ENCODE results near the gene NTN5.

Gene NTN5

DNA sequence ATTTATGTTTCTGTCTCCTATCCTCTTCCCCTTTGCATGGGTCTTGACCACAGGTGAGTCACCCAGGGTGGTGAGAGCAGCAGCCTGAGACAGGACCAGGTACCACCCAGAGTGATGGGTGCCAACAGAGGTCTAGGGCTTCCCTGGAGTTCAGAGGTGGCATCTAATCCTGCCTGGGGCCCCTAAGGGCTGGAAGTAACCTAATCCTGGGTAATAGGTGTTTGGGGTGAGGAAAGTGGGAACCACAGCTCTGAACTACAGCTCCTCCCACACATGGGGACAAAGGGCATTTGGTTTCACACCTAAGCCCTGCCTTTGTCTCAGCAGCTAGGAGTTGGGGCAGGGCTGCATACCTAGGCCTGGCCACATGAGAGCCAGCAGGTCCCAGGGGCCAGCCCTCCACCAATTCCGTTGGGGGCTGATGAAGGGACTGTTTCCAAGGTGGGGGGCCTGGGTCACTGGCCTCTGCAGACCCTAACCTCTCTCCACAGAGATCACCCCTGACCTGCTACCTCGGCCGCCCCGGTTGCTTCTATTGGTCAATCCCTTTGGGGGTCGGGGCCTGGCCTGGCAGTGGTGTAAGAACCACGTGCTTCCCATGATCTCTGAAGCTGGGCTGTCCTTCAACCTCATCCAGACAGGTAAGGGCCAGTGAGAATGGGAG lies 45.5 kb downstream of the NTN5 start:
- H3K4me3 ChIP-seq (ENCODE audit: low read length) = no peak overlapping the region
- 85% methylated on average over 6 of the region's 6 CpGs for whole genome bisulfite sequencing
- H3K36me3 ChIP-seq (ENCODE audit: insufficient read depth, low read length) = 0 out of 2 replicates have a peak, but pooled peaks cover 3% of the 10 kb centered on the region
- H3K27me3 ChIP-seq (ENCODE audit: insufficient read depth, low read length) = no peaks in the 10 kb centered on the region
- peaks cover 13% of the 10 kb centered on the region for H3K4me1 ChIP-seq (ENCODE audit: insufficient read depth, low read length)
- no peak overlapping the region for H3K9ac ChIP-seq (ENCODE audit: low read depth, low read length)
- H3K27ac ChIP-seq (ENCODE audit: low read depth, low read length) = peak overlapping the region; percentile 25; the same call in 1 of the 2 replicates
- no peaks in the 10 kb centered on the region for H3K9me3 ChIP-seq (ENCODE audit: insufficient read depth, low read depth, low read length)

GRCh38 chr19:48625891-48626327 lies 46.9 kb downstream of the NTN5 start:
- no peak overlapping the region for H3K9ac ChIP-seq (ENCODE audit: low read depth, low read length)
- H3K4me1 ChIP-seq (ENCODE audit: insufficient read depth, low read length) = peaks cover 13% of the 10 kb centered on the region
- no peaks in the 10 kb centered on the region for H3K27me3 ChIP-seq (ENCODE audit: insufficient read depth, low read length)
- H3K27ac ChIP-seq (ENCODE audit: low read depth, low read length) = no peak overlapping the region
- no peaks in the 10 kb centered on the region for H3K9me3 ChIP-seq (ENCODE audit: insufficient read depth, low read depth, low read length)
- no peak overlapping the region for H3K4me3 ChIP-seq (ENCODE audit: low read length)
- H3K36me3 ChIP-seq (ENCODE audit: insufficient read depth, low read length) = 0 out of 2 replicates have a peak, but pooled peaks cover 3% of the 10 kb centered on the region
- WGBS = 95% methylated on average over 30 of the region's 30 CpGs

- peak overlapping the region; percentile 80 for H3K9ac ChIP-seq (ENCODE audit: low read depth, low read length)
- H3K36me3 ChIP-seq (ENCODE audit: insufficient read depth, low read length) = 0 out of 2 replicates have a peak, but pooled peaks cover 3% of the 10 kb centered on the region
- H3K4me1 ChIP-seq (ENCODE audit: insufficient read depth, low read length) = peaks cover 15% of the 10 kb centered on the region
- peak overlapping the region; percentile 77 for H3K4me3 ChIP-seq (ENCODE audit: low read length)
- no peaks in the 10 kb centered on the region for H3K9me3 ChIP-seq (ENCODE audit: insufficient read depth, low read depth, low read length)
- 50% methylated on average over 21 of the region's 24 CpGs for WGBS
- H3K27ac ChIP-seq (ENCODE audit: low read depth, low read length) = peak overlapping the region; percentile 82; the same call in 1 of the 2 replicates
- no peaks in the 10 kb centered on the region for H3K27me3 ChIP-seq (ENCODE audit: insufficient read depth, low read length)
Measured at GRCh38 chr19:48624791-48625723, 47.8 kb downstream of the NTN5 start.

DNA sequence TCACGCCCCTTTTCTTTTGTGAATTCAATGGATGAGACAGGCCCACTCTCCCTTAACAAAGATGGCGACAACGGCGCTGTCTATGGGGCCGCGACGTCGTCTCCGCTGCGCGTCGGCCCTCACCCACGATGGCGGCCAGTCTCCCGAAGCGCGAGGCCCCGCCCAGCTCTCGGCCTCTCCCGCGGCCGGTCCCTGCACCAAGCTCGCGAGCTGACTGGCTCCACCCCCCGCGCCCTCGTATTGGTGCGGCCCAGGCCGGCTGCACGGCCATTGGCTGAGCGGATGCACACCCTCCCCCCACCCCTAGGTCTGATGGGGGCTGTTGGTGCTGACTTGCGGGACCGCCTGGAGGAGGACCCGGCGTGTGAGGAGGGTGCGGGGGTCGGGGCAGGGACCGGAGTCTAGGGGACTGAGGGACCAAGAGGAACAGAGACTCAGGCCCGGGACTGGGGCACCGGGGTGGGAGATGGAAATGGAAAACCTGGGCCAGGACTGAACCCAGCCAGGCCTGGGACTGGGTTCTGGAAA lies 48.7 kb downstream of the NTN5 start:
- WGBS = under 1% methylated on average over 39 of the region's 40 CpGs
- H3K36me3 ChIP-seq (ENCODE audit: insufficient read depth, low read length) = 0 out of 2 replicates have a peak, but pooled peaks cover 3% of the 10 kb centered on the region
- H3K9ac ChIP-seq (ENCODE audit: low read depth, low read length) = peak overlapping the region; percentile 80
- H3K4me3 ChIP-seq (ENCODE audit: low read length) = peak overlapping the region; percentile 77
- H3K27ac ChIP-seq (ENCODE audit: low read depth, low read length) = peak overlapping the region; percentile 82
- no peaks in the 10 kb centered on the region for H3K27me3 ChIP-seq (ENCODE audit: insufficient read depth, low read length)
- no peaks in the 10 kb centered on the region for H3K9me3 ChIP-seq (ENCODE audit: insufficient read depth, low read depth, low read length)
- H3K4me1 ChIP-seq (ENCODE audit: insufficient read depth, low read length) = peaks cover 17% of the 10 kb centered on the region

DNA sequence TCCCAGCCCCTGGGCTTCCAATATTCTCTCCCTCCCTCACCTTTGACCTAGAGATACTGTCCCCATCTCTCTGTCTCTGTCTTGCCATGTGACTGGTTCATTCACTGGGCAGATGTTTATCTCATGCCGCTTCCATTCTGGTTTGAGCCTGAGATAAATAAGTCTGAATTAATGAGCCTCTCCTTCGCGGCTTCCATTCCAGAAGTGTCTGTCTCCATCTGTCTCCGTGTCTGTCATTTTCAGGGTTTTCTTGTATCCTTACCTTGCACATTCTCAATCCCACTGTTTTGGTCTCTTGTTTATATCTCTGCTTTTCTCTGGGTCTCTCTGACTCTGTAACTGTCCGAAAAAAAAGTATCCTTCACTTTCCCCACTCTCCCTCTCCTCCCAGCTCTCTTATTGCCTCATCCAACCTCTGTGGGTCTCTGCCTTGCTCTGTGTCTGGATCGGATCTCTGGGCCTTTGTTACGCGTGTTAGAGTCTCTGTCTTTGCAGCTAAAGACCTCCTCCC lies 49.2 kb downstream of the NTN5 start:
- no peaks in the 10 kb centered on the region for H3K27me3 ChIP-seq (ENCODE audit: insufficient read depth, low read length)
- peak overlapping the region; percentile 51 for H3K4me3 ChIP-seq (ENCODE audit: low read length)
- H3K9ac ChIP-seq (ENCODE audit: low read depth, low read length) = peak overlapping the region; percentile 75
- H3K27ac ChIP-seq (ENCODE audit: low read depth, low read length) = peak overlapping the region; percentile 75
- WGBS = 38% methylated on average over 8 of the region's 8 CpGs
- 0 out of 2 replicates have a peak, but pooled peaks cover 3% of the 10 kb centered on the region for H3K36me3 ChIP-seq (ENCODE audit: insufficient read depth, low read length)
- H3K9me3 ChIP-seq (ENCODE audit: insufficient read depth, low read depth, low read length) = no peaks in the 10 kb centered on the region
- H3K4me1 ChIP-seq (ENCODE audit: insufficient read depth, low read length) = peaks cover 17% of the 10 kb centered on the region

DNA sequence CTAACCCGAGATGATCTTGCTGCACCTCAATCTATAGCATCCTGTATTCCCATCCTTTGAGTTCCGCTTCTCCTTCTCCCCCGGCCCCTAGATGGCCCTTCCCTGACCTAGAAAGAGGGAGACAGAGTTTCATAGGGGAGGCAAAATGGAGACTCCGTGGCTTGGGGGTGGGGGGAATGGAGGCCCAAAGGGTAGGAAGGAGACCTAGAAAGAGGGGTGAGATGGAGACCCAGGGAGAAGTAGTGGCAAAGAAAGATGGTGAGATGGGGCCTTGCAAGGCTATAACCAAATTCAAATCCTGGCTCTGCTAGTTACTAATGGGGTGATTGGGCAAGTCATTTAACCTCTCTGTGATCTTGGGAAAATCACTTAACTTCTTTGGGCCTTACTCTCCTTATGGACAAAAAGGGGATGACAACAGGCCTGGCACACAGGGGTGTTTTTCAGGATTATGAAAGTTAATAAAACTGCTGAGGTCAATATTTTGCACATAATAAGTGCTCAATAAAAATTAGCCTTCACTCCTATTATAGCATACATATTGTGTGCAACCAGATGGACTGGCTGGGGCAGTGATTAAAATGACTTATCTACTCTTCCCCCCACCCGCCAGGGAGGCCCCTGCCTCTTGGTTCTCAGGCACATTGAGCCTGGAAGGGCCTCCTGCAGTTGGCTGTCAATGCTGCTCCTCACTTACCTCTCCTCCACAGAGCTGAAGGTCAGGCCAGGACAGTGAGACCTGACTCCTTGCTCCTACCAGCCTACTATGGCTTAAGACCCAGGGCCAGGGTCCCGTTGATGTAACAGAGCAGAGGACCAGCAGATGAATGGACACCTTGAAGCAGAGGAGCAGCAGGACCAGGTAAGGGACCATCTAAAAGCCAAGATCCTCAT lies 52.9 kb downstream of the NTN5 start:
- Histone ChIP-seq H3K9ac (ENCODE audit: low read depth, low read length) (peak overlapping the region; percentile 83), H3K4me3 (ENCODE audit: low read length) (peak overlapping the region; percentile 97), H3K27me3 (ENCODE audit: insufficient read depth, low read length) (no peaks in the 10 kb centered on the region), H3K9me3 (ENCODE audit: insufficient read depth, low read depth, low read length) (no peaks in the 10 kb centered on the region), H3K4me1 (ENCODE audit: insufficient read depth, low read length) (peaks cover 41% of the 10 kb centered on the region), H3K27ac (ENCODE audit: low read depth, low read length) (peak overlapping the region; percentile 99), H3K36me3 (ENCODE audit: insufficient read depth, low read length) (peaks cover 35% of the 10 kb centered on the region)
- WGBS = 37% methylated on average over 5 of the region's 6 CpGs

DNA sequence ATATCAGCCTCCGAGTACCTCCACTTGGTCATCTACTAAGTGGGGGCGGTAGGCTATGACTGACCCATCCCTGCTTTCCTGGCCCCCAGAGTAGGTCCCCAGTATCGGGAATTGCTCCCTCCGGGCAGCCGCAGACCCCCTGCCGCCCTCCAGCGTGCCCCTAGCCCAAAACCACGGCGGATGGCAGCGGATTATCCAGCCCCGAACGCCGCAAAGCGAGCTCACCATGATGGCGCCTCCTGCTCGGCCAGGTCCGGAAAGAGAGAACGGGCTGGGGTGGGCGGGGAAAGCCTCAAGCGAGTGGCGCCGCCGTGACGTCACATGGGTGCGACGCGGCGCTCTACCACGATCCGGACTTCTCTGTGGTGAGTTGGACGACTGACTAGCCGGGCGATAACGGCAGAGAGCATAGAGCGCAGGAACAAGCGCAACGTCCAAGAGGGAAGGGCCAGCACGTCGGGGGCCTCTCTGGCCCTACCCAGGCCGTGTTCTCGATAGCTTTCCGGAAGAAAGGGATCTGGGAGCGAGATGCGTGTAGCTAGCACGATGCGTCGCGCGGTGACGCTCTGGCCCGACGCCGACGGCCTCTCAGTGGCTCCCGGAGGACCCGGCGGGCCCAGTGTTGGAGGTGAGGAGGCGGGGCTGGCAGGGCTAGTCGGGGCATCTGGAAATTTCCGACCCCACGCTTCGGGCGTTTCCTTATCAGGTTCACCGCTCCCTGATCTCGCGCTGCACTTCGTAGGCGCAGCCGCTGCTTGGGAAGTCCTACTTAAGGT lies 53.7 kb downstream of the NTN5 start, which contains the start of the genes RPL18 and SPHK2:
Gene RPL18 (minus strand): TSS at position 263 of the 776 bp plus-strand sequence. CDS start 35 bp downstream, at position 228.
Gene SPHK2 (plus strand): TSS at position 591 of the 776 bp plus-strand sequence. CDS start 1,009 bp downstream, outside the sequence.
- Histone ChIP-seq H3K4me1 (ENCODE audit: insufficient read depth, low read length) (peaks cover 43% of the 10 kb centered on the region), H3K9me3 (ENCODE audit: insufficient read depth, low read depth, low read length) (no peaks in the 10 kb centered on the region), H3K36me3 (ENCODE audit: insufficient read depth, low read length) (peaks cover 35% of the 10 kb centered on the region), H3K27ac (ENCODE audit: low read depth, low read length) (peak within 1 kb of the TSS; percentile 99), H3K27me3 (ENCODE audit: insufficient read depth, low read length) (no peaks in the 10 kb centered on the region), H3K4me3 (ENCODE audit: low read length) (peak within 1 kb of the TSS; percentile 97), H3K9ac (ENCODE audit: low read depth, low read length) (peak within 1 kb of the TSS; percentile 99)
- under 1% methylated on average over 69 of the region's 69 CpGs for WGBS

- H3K36me3 ChIP-seq (ENCODE audit: insufficient read depth, low read length) = peaks cover 35% of the 10 kb centered on the region
- WGBS = 1% methylated on average over 18 of the region's 18 CpGs
- H3K9me3 ChIP-seq (ENCODE audit: insufficient read depth, low read depth, low read length) = no peaks in the 10 kb centered on the region
- peak overlapping the region; percentile 99 for H3K27ac ChIP-seq (ENCODE audit: low read depth, low read length)
- no peaks in the 10 kb centered on the region for H3K27me3 ChIP-seq (ENCODE audit: insufficient read depth, low read length)
- H3K4me3 ChIP-seq (ENCODE audit: low read length) = peak overlapping the region; percentile 97
- peak overlapping the region; percentile 99 for H3K9ac ChIP-seq (ENCODE audit: low read depth, low read length)
- H3K4me1 ChIP-seq (ENCODE audit: insufficient read depth, low read length) = peaks cover 39% of the 10 kb centered on the region
Measured at GRCh38 chr19:48618278-48618915, 54.4 kb downstream of the NTN5 start.

- peak overlapping the region; percentile 99 for H3K27ac ChIP-seq (ENCODE audit: low read depth, low read length)
- H3K4me3 ChIP-seq (ENCODE audit: low read length) = peak overlapping the region; percentile 97
- 89% methylated on average over 18 of the region's 18 CpGs for WGBS
Measured at GRCh38 chr19:48617146-48617937, 55.5 kb downstream of the NTN5 start.

More at GRCh38 chr19:48617146-48617937, 55.5 kb downstream of the NTN5 start:
- Histone ChIP-seq H3K36me3 (ENCODE audit: insufficient read depth, low read length) (peaks cover 35% of the 10 kb centered on the region), H3K27me3 (ENCODE audit: insufficient read depth, low read length) (no peaks in the 10 kb centered on the region), H3K4me1 (ENCODE audit: insufficient read depth, low read length) (peaks cover 37% of the 10 kb centered on the region), H3K9me3 (ENCODE audit: insufficient read depth, low read depth, low read length) (no peaks in the 10 kb centered on the region), H3K9ac (ENCODE audit: low read depth, low read length) (peak overlapping the region; percentile 99)
